Measurements from ENCODE around the gene ZNF581.

The ZNF581 gene

DNA sequence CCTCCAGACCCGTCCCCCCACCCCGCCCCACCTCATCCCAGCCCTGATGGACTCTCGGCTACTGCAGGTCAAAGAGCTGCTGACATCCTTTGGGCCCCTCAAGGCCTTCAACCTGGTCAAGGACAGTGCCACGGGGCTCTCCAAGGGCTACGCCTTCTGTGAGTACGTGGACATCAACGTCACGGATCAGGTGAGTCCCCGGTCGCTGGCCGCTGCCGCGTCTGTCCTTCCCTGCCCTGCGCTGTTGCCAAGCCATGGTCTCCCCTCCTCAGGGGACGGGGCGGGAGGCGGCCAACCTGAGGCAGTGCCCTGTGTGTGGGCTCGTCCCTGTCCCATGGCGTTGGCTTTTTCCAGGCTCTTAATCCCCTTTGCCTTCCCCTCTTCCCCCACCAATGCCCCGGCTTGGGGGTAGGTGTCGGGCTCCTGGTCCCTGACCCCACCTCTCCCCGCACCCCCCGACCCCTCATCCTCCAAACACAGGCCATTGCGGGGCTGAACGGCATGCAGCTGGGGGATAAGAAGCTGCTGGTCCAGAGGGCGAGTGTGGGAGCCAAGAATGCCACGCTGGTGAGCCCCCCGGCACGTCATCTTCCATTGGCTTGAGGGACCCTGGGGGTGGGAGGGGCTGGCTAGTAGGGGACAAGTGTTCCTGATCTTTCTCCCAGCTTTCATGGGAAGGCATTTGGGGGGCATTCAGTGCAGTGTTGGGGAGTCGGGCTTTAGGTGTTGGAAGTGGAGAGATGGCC lies 25.3 kb downstream of the ZNF581 start:
- TF ChIP-seq, protein P1, sequence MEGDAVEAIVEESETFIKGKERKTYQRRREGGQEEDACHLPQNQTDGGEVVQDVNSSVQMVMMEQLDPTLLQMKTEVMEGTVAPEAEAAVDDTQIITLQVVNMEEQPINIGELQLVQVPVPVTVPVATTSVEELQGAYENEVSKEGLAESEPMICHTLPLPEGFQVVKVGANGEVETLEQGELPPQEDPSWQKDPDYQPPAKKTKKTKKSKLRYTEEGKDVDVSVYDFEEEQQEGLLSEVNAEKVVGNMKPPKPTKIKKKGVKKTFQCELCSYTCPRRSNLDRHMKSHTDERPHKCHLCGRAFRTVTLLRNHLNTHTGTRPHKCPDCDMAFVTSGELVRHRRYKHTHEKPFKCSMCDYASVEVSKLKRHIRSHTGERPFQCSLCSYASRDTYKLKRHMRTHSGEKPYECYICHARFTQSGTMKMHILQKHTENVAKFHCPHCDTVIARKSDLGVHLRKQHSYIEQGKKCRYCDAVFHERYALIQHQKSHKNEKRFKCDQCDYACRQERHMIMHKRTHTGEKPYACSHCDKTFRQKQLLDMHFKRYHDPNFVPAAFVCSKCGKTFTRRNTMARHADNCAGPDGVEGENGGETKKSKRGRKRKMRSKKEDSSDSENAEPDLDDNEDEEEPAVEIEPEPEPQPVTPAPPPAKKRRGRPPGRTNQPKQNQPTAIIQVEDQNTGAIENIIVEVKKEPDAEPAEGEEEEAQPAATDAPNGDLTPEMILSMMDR (IDR thresholded peaks at IDR 0.05; ENCODE audit: insufficient read depth, missing control alignments) = no peak

DNA sequence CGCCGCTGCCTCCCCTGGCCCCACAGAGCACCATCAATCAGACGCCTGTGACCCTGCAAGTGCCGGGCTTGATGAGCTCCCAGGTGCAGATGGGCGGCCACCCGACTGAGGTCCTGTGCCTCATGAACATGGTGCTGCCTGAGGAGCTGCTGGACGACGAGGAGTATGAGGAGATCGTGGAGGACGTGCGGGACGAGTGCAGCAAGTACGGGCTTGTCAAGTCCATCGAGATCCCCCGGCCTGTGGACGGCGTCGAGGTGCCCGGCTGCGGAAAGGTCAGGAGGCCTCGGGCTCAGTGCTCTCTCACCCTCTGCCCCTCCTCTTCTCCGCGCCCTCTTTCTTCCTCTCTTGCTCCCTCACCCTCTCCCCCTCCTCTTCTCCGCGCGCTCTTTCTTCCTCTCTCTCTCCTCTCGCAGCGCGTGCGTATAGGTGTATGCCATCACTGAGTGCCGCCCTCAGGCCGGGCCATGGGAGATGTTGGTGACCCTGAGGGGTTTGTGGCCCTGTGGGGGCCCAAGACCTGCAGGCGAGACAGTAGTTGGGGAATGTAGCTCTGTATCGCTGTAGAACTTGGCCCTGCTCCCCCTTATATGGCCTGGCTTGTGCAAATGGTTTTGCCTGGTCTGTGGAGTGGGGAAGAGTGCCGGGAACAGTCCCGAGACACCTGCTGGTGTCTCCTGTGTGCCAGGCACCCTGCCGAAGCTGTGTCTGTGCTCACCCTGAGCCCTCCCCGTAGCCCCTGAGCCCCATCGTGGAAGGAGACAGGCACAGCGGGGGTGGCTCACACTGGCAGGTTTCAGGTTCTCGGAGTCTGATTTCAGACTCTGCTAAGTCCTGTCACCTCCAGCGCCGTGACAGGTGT lies 26.2 kb downstream of the ZNF581 start:
- no peak for FAIRE-seq
- no peak for DNase-seq (ENCODE audit: insufficient read length, low spot score)
- TF ChIP-seq, protein P1 (IDR thresholded peaks at IDR 0.05; ENCODE audit: insufficient read depth, missing control alignments) = no peak

More for the DNA sequence above, 25.3 kb downstream of the ZNF581 start:
- FAIRE-seq (no peak), DNase-seq (ENCODE audit: insufficient read length, low spot score) (no peak)

DNA sequence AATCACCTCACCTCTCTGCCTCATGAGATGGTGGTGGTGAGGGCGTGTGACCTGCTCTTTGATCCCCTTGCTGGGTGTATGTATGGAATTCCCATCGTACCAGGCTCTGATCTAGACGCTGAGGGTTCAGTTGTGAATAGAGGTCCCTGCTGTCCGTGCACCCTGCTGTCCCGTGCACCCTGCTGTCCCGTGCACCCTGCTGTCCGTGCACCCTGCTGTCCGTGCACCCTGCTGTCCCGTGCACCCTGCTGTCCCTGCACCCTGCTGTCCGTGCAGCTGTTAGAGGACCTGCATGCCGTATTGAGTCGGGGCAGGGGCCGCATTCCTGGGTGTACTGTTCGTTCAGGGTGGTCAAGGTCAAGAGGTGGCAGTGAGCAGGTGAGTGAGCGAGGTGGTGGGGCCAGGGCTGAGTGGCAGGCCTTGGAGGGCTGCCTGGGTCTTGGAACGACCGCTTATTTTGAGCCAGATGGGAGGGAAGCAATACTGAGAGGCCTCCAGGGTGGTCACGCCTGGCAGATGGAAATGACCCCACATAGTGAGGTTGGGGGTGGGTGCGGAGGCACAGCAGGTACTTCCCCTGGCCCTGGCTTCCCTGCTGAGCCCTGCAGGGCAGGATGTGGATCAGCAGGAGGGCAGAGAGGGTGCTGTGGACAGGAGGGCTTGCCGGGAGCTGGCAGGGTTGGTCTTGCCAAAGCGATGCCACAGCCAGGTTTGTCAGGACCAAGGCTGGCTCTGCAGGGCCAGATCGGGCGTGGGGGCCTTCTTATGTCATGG lies 27.0 kb downstream of the ZNF581 start:
- no peak for DNase-seq (ENCODE audit: insufficient read length, low spot score)
- TF ChIP-seq, protein P1 (IDR thresholded peaks at IDR 0.05; ENCODE audit: insufficient read depth, missing control alignments) = no peak
- no peak for FAIRE-seq

DNA sequence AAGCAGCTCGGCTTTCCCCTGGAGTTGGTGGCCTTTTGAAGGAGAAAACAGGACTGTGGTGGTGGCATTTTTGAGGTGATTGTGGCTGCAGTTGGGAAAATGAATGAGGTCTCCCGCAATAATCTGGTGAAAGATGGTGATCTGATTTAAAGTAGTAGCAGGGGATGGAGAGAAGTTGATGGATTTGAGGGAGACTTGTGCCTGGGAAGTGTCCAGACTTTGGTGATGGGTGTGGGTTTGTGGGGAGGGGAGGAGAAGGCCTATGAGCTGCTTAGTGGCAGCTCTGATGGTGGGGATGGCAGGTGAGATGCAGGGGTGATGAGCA lies 27.6 kb downstream of the ZNF581 start:
- DNase-seq (ENCODE audit: insufficient read length, low spot score) (no peak), FAIRE-seq (no peak)

DNA sequence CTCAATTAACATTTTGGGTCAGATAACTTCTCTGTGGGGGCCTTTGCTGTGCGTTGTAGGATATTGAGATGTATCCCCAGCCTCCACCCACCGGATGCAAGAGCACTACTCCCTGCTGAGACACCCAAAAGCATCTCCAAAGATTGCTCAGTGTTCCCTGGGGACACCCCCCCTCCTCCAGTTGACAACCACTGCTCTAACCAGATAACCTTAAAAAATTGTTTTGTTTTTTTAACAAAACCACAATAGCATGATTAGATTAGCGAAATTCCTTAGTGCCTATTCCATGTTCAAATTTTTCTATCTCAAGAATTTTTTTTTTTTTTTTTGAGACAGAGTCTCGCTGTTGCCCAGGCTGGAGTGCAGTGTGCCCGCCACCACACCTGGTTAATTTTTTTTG lies 29.0 kb downstream of the ZNF581 start:
- DNase-seq (ENCODE audit: insufficient read length, low spot score) = no peak
- TF ChIP-seq, protein P1 (IDR thresholded peaks at IDR 0.05; ENCODE audit: insufficient read depth, missing control alignments) = no peak
- FAIRE-seq = no peak

More for the DNA sequence above, 27.6 kb downstream of the ZNF581 start:
- TF ChIP-seq, protein P1 (IDR thresholded peaks at IDR 0.05; ENCODE audit: insufficient read depth, missing control alignments) = no peak

DNA sequence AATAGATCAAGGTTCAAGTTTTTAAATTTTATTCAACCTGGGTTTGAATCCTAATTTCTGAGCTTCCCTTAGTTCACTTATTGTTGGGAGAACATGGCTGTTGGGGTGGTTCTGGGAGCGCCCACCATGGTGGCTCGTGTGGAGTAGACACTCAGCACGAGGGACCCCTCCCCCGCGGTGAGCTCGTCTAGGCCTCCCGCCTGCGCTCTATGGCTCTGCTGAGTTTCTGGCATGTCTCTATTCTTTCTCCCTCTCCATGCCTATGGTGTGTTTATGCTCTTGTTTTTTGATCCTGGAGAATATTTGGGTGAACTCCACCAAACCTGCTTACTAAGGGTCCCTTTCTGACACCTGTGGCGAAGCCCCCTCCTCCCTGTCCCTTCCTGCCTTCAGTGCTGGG lies 30.0 kb downstream of the ZNF581 start:
- no peak for DNase-seq (ENCODE audit: insufficient read length, low spot score)
- no peak for FAIRE-seq
- TF ChIP-seq, protein P1 (IDR thresholded peaks at IDR 0.05; ENCODE audit: insufficient read depth, missing control alignments) = no peak

All from D721Med (cell line).